HG03280 (cell line): ENCODE measurements around the gene ZNF488.
"Not testable (repeated sequence)": the region's sequence is repeated elsewhere in the genome, so short reads cannot be mapped to it uniquely, and the experiment has no call there.

ENCODE experiments used
- ATAC-seq: cut with Tn5 transposase; IDR thresholded peaks from one replicate; pipeline ENCODE4 v1.9.1; 2021; ENCODE audit warnings: mild to moderate bottlenecking, moderate library complexity; ENCODE audit not compliant: unreplicated experiment

Gene ZNF488

DNA sequence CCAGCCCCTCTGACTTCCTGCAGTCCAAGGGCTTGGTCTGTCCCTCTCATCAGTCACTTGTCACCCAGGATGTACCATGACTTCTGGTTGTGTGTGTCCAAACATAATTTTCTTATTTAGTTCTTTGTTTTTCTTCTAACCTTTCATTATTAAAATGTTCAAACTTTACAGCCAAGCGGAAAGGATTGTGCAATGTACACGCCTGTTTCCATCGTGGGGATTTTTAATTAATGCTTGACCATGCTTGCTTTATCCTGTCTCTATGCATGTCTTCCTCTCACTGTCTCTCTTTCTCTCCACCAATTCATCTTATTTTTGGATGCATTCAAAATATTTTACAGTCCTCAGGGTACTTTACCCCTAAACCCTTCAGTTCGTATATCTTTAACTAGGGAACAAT lies 26.2 kb upstream of the ZNF488 start:
- no peak for ATAC-seq

GRCh38 chr10:47409866-47410256 lies 25.8 kb upstream of the ZNF488 start:
- no peak for ATAC-seq

DNA sequence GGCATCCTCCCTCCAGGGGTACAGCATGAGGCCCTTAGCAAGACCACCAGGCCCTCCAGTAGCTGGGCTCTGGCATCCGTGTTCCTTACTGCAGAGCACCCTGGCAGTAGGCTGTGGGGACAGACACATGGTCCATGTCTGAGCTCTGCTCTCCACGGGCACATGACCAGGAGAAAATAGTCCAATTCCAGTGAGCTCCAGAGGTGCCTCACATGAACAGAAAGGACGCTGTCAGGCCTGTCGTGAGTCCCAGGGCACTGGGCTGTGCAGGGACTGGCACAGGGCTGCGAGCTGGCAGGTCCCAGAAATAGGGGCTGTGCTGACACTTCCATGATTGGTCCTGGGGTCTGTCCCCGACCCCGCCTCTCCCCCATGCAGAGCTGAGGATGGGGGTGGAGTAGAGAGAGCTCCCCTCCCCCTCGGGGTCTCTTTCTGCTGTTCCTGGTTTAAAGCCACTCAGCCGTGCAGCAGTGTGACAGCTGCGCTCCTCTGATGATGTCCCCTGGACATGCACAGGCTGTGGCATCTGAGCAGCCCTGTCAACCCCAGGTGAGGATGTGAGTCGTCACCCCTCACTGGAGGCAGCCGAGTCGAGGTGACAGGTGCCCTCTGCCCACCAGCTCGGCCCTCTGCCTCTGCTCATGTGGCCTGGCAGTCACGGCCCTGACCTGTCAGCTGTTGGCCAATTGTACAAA lies 25.2 kb upstream of the ZNF488 start:
- no peak for ATAC-seq

DNA sequence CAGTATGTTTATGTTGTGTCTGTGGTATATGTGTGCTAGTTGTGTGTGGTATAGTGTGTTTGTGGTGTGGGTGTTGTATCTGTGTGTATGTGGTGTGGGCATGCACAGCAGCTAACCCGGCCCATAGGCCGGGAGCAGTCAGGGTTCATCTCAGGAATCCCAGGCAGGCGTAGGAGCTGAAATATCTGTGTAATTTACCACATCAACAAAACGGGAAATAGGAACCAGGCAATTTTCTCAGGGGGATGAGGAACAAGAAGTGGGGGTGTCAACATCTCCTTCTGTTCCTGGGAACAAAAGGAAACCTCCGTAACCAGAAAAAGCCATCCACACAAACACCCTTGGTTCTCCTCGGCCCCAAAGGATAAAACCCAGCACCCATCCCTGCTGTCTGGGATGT lies 24.5 kb upstream of the ZNF488 start:
- ATAC-seq: no peak

DNA sequence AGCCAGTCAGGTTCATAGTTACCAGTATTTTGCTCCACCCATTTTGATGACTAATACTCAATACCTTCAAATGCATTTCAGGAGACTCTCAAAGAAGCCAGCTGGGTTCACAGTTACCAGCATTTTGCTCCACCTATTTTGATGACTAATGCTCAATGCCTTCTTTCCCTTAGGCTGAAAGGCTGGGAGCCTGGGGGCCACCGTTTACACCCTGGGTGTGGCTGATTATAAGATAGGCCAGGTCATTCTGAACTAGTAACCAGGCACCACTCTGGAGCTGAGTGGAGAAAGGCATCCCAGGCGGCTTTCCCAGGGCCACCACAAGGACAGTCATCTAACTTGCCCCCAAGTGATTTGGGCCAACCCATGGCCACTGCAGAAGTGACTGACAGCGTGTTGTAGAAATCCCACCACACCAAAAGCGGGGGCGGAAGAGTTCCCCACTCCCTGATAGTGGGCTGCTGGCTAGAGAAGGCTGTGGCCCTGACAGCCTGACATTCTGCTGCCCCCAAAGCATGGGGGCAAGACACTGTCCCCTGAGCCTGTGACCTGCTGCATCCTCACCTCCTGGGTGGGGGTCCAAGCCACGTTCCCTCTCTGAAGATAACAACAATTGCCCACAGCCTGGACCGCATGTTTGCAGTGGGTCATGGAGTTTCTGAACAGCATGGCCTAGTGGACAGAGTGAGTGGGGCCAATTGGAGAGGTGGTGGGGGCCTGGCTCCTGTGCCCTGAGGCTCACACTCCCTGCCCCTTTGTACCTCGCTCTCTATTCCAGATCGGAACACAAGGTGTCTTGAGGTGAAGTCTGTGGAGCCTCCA lies 23.0 kb upstream of the ZNF488 start:
- ATAC-seq: no peak

DNA sequence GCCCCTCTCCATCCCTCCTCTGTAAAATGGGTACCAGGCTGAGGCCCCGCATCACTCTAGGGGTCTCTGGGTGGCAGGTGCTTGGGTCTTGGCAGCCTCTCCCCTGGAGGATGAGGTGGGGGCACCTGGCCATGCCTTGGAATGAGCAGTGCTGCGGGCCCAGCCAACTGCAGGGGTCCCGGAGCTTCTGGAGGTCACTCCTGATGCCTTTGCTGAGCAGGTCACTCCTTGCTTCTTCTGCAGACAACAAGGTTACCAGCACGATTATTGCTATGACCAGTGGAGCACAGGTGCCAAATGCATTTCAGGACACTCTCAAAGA lies 22.4 kb upstream of the ZNF488 start:
- no peak for ATAC-seq

DNA sequence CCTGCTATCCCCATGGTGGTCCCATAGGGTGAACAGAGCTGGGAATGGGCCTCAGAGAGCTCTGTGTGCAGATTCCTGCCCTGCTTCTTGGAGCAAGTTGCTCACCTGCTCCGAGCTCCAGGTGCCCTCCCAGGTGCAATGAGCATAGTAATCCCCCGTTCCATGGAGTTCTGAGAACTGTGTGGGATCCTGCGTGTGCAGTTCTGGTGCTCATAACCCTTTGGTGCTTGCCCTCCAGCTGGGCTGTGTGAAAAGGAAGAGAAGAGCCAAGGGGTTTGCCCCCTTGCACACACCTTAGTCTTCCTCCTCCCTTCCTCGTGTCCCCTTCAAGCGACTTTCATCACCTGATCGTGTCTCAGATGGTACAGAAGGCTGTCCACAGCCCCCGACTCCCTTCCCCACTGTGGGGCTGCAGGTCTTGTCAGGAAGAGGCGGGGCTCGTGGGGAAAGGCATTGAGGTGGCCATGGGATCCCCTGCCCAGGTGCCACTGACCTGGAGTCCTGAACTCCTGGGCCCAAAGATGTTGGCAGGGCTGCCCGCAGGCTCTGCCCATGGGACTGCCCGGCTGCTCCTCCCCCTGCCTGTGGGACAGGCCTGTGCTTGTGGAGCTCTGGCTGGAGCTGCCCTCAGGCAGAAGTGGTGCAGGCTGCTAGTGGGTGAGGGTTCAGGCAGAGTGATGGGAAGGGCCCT lies 21.9 kb upstream of the ZNF488 start:
- ATAC-seq: no peak

DNA sequence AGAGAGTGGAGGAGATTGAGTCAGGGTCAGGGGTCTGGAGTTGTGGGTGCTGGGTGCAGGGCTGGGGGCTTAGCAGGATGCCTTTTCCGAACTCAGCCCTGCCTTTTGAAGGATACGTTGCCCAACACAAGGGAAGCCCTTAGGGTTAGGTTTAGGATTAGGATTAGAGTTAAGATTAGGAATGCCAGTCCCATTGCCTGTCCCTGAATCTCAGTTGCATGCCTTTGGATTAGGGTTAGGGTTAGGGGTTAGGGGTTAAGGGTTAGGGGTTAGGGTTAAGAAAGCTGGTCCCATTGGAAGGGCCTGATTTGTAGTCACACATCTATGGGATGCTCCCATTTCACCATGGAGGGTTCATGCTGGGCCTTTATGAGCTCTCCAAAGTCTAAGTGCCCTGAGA lies 20.8 kb upstream of the ZNF488 start:
- ATAC-seq: no peak

DNA sequence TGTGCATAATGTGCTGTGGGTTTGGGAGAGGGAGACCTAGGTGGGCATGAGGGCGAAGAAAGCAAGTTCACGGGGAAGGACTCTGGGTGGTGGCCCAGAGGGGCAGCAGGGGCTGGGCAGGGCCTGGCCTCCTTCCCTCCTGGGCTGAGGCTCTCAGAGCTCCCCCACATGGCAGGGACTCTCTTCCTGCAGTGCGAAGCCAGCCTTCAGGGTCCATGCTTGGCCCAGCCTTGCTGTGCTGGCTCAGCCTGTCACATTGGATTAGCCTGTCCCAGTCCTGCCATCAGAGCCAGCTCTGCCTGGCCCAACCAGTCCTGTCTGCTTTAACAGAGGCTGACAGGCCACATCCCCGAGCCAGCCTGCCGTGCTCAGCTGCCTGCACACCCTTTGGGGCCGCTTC lies 20.4 kb upstream of the ZNF488 start:
- no peak for ATAC-seq

DNA sequence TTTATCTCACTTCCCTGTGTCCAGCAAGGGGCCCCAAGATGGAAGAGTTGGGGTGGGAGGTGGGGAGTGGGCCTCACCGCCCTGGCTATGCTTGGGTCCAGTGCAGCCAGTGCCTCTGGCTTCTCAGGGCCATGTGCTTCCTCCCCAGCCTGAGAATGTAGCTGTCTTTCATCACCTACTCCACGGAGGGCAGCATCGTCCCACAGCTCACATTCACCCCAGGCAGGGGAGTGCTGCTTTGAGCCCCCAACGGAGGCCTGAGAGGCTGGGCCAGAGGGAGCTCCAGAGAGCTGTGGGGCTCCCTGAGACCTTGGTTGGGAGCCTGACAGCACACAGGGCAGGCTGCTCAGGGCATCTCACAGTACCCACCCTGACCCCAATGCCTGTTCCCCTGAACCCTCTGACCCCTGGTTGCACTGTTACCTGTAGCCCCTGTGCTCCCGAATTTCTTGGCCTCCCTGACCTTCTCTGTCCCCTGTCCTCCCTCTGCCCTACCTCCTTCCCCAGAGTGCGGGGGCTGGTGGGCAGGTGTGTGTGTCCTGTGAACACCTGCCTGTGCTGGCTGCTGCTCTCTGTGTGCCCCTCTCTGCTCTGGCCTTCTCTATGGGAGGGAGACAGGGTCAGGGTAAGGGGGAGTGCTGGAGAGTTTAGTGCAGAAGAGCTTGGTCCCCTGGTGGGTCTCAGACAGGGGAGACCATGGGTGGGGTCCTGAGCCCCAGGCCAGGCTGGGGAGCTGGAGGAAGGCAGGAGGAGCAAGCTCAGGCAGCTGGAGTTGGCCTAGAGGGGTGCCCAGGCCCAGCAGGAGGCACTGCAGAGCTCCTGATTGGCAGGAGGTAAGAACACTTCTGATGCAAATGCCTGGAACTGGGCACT lies 19.6 kb upstream of the ZNF488 start:
- ATAC-seq: no peak

GRCh38 chr10:47402641-47403301 lies 18.7 kb upstream of the ZNF488 start:
- ATAC-seq: no peak

DNA sequence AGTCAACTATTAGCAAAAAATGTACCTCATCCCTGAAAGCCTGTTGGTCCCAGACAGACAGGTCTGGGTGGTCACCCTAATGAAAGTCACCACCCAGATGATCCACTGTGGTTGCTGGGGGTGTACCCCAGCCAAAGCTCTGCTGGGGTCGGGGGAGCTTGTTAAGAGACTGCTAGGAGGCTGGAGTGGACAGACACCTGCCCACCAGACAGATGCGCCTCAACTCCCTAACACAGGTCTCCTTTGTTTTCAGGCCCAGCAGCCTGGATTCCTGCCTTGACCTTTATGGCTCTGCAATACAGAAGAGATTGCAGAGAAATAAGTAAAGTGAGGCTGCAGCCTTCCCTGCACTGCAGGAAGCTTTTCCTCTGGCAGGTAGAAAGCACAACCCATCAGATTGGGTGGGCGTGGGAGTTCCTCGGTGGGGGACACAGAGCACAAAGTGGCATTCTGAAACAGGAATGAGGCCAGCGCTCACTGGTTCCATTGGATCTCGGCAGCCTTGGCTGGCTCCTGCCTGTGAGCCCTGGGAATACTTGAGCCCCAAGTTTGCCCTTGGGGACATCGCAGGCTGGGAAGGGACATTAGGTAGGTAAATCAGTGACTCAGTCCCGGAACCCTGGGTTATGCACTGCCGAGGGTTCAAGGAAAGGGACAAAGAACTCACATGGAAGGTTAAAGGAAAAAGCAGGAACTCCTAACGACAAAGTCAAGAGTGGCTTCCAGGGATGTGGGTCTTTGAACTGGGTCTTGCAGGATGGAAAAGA lies 18.0 kb upstream of the ZNF488 start:
- no peak for ATAC-seq

DNA sequence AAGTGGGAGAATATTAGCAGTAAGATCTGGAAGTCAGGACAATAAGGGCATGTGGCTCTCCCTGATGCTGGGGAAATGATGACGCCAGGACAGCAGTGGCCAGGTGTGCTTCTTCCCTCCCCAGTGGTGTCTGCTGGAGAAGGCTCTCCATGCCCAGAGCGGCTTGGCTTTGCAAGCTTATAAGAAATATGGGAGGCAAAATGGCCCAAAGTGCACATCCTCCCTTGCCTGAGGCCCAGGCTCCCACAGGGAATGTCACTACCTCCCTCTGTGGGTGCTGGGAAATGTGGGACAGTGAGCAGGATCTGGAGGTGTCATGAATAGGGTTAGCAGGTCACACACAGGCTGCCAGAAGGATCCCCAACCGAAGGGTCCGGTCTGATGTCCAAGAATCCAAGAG lies 17.1 kb upstream of the ZNF488 start:
- no peak for ATAC-seq

DNA sequence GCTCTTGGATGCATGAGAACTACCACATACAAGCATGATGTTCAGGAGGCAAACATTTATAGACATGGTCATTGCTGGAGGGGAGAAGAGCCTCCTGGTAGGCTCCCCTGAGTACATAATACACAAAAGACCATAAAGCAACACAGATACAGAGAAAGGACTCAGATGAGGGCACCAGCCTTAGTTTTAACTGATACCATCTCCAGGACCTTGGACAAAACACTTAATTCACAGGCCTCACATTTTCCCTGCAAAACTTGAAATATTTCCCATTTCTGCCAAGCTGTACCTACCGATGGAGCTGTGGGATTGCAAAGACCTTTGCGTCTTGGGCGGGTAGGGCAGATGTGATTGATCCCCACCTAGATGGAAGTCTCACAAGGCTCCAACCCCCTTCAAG lies 16.7 kb upstream of the ZNF488 start:
- no peak for ATAC-seq

DNA sequence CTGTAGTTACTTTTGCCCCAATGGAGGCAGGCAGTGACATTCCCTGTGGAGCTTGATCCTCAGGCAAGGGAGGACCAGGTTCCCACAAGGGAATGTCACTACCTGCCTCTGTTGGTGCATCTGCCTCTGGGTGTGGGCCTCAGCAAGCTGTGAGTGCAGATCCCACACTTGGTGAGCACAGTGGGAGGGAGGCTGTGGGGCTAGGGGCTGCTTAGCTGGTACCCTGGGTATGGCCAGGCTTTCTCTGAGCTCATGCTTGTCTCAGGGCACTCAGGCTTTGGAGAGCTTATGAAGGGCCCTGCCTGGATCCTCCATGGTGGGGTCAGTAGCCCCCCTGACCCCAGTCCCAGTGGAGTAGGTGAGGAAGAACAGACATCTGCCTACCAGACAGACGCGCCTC lies 16.2 kb upstream of the ZNF488 start:
- ATAC-seq: no peak

DNA sequence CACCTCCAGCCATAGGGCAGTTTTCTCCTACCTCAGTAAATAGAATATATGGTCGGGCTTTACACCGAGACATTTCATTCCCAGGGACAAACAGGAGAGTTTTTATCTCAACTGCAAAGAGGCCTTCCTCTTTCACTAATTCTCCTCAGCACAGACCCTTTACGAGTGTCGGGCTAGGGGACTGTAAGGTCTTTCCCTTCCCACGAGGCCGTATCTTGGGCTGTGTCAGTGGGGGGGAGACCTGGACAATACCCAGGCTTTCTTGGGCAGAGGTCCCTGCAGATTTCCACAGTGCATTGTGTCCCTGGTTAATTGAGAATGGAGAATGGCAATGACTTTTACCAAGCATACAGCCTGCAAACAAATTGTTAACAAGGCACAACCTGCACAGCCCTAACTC lies 13.2 kb upstream of the ZNF488 start:
- ATAC-seq: no peak

DNA sequence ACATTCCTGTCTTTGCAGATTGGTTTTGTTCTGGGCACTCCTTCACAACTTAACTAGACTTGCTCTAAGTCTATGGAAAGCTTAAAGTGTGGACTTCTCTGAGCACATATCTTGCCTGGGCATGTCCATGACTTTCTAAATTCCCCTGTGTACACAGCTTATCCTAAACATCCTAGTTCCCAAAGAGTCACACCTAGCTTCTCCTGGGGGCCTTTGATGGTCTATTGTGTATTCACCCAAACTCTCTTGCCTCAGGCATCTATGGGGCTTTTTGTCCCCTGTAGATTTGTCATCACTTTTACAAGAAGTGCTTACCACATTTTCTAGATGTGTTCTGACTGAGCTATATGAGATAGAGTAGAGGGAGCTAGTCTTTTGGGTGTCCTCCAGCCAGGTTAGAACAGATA lies 12.2 kb upstream of the ZNF488 start:
- ATAC-seq: no peak

DNA sequence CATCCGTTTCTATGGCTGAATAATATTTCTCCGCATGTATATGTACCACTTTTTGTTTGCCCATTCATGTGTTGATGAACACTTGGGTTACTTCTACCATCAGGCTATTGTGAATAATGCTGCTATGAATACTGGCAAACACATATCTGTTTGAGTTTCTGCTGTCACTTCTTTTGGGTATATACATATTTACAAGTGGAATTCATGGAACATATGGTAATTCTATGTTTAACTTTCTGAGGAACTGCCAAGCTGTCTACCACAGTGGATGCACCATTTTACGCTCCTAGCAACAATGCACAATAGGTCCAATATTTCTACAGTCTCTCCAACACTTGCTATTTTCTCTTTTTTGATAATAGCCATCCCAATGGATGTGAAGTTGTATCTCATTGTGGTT lies 5.5 kb upstream of the ZNF488 start:
- no peak for ATAC-seq

DNA sequence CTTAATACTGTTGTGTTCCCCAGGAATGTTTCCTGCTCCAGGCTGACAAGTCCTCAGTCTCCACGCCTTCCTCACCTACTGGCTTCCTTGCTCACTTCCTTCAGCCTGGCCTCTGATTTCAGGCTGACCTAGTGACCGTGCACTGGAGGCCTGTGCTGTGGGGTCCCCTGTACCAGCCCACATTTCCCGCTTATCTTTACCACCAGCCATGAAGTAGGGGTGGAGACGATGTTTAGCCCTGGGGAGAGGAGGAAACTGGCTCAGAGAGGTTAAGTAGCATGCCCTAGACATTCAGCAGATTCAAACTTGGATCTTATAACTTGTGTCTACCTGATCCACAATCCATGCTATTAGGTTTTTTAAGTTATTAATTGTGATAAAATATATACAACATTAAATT lies 4.8 kb upstream of the ZNF488 start:
- ATAC-seq: no peak

DNA sequence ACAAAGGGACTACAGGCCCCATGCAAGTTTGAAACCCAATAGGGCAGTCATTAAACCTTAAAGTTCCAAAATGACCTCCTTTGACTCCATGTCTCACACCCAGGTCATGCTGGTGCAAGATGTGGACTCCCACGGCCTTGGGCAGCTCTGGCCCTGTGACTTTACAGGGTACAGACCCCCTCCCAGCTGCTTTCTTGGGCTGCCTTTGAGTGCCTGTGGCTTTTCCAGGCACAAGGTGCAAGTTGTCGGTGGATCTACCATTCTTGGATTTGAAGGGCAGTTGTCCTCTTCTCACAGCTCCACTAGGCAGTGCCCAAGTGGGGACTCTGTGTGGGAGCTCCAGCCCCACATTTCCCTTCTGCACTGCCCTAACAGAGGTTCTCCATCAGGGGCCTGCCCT lies 2.0 kb upstream of the ZNF488 start:
- ATAC-seq: not testable (repeated sequence)
